Common myeloid progenitor, CD34-positive (primary cell): ENCODE data around the gene CD6.

ENCODE experiments used
- CTCF ChIA-PET: fragments of 350-600 bp; sonication (Branson Sonifier 250); formaldehyde crosslinking; loops from one replicate; lab custom pipeline; 2021; ENCODE audit warnings: antibody characterized with exemption; lab: Charles Lee
- POLR2A ChIA-PET: fragments of 350-600 bp; sonication (Branson Sonifier 250); formaldehyde crosslinking; loops from one replicate; lab custom pipeline; 2021; ENCODE audit warnings: antibody characterized with exemption; lab: Charles Lee
- DNase-seq, 3 donors: peaks; one replicate each; pipeline versions ENCODE4 v3.0.0 to v3.0.0-alpha.2; 2013
- H3K27ac ChIP-seq, 2 experiments: 1 replicate in 1 of 2; 2 replicates in 1 of 2; pipeline ENCODE4 v1.7.0; 2013; ENCODE audit warnings: inconsistent platforms in 2 of 2, low read length in 2 of 2, mild to moderate bottlenecking in 2 of 2, low read depth in 1 of 2, moderate library complexity in 1 of 2; ENCODE audit not compliant: severe bottlenecking in 2 of 2, insufficient read depth in 1 of 2, poor library complexity in 1 of 2
- H3K27me3 ChIP-seq, 5 experiments: replicated peaks in 2 of 5; 1 replicate in 3 of 5; 2 replicates in 2 of 5; pipeline versions ENCODE4 v1.6.1 to v1.7.0; 2013; ENCODE audit warnings: low read length in 4 of 5, mild to moderate bottlenecking in 2 of 5, moderate library complexity in 2 of 5, inconsistent platforms in 1 of 5; ENCODE audit not compliant: insufficient read depth in 5 of 5, control insufficient read depth in 4 of 5
- H3K36me3 ChIP-seq, 4 experiments: 1 replicate in 2 of 4; 2 replicates in 2 of 4; pipeline versions ENCODE4 v1.6.1 to v1.7.0; 2013; ENCODE audit warnings: low read length in 3 of 4, control low read depth in 1 of 4, mild to moderate bottlenecking in 1 of 4; ENCODE audit not compliant: control insufficient read depth in 4 of 4, insufficient read depth in 4 of 4
- H3K4me1 ChIP-seq, 4 experiments: 1 replicate in 3 of 4; 2 replicates in 1 of 4; pipeline versions ENCODE4 v1.6.1 to v1.7.1; 2013; ENCODE audit warnings: low read length in 3 of 4, mild to moderate bottlenecking in 3 of 4, control low read depth in 1 of 4, inconsistent platforms in 1 of 4, moderate library complexity in 1 of 4; ENCODE audit not compliant: control insufficient read depth in 4 of 4, insufficient read depth in 4 of 4; ENCODE audit errors: control extremely low read depth in 1 of 4
- H3K4me3 ChIP-seq, 7 experiments: 1 replicate in 4 of 7; 2 replicates in 3 of 7; pipeline versions ENCODE4 v1.5.1 to v1.7.0; 2013; ENCODE audit warnings: mild to moderate bottlenecking in 7 of 7, low read length in 6 of 7, moderate library complexity in 6 of 7, inconsistent platforms in 2 of 7, low read depth in 2 of 7, control low read depth in 1 of 7; ENCODE audit not compliant: insufficient read depth in 4 of 7, control insufficient read depth in 1 of 7; ENCODE audit errors: extremely low read depth in 1 of 7
- H3K9me3 ChIP-seq, 5 experiments: 1 replicate in 4 of 5; 2 replicates in 1 of 5; pipeline versions ENCODE4 v1.6.1 to v1.7.1; 2013; ENCODE audit warnings: low read length in 4 of 5, mild to moderate bottlenecking in 2 of 5, inconsistent platforms in 1 of 5, low read depth in 1 of 5, moderate library complexity in 1 of 5; ENCODE audit not compliant: control insufficient read depth in 4 of 5, insufficient read depth in 2 of 5; ENCODE audit errors: control extremely low read depth in 1 of 5
- WGBS: methylation state at CpG from one replicate; pipeline ENCODE4 v1.1.5; 2013; ENCODE audit not compliant: insufficient coverage; 5-methylcytosine and 5-hydroxymethylcytosine counted together

The CD6 gene

GRCh38 chr11:61069427-61069826, 97.9 kb downstream of the CD6 start:
- WGBS = 83% methylated on average over 1 of the region's 4 CpGs
- H3K4me3 ChIP-seq = no peak overlapping the region
- no peaks in the 10 kb centered on the region for H3K27me3 ChIP-seq
- H3K36me3 ChIP-seq = no peaks in the 10 kb centered on the region
- ChIA-PET POLR2A (interaction anchor here (0.5 kb wide), 1 partner anchor 17 kb away, joined by 6 read pairs; no protein-coding TSS in a partner anchor), CTCF (interaction anchor here (0.9 to 1.5 kb wide), 4 partner anchors 11 to 98 kb away, joined by 3 to 4 read pairs (median 3); partner anchors contain the start of gene CD6)
- H3K4me1 ChIP-seq = peaks cover 0 to 22% (median 10%) of the 10 kb centered on the region in 4 experiments
- H3K9me3 ChIP-seq = no peaks in the 10 kb centered on the region
- DNase-seq = no peak
- H3K27ac ChIP-seq = no peak overlapping the region
